HCT116 (cell line): Measurements from ENCODE around the gene SIPA1L3. TPM values are rescaled to one million over a fixed set of nuclear protein-coding genes. Genes with fewer than 3 reads are reported as not detected.

Source experiments
- ATAC-seq: fragments of 200-7000 bp; cut with Tn5 transposase; 2 replicates; pipeline ENCODE4 v1.9.1; 2020; ENCODE audit warnings: mild to moderate bottlenecking, moderate library complexity
- BruUV-seq: library from RNA; stranded (reverse); fragments of 400-500 nt; replicated peaks from 2 replicates; lab custom pipeline; 2021; lab: Mats Ljungman, UMichigan
- CTCF ChIA-PET: fragments of 300-600 bp; sonication (Branson Sonifier 250); formaldehyde crosslinking; loops from one replicate; lab custom pipeline; 2021; ENCODE audit warnings: antibody characterized with exemption; lab: Charles Lee
- POLR2A ChIA-PET: fragments of 300-600, 350-600 bp; sonication (Branson Sonifier 250); formaldehyde crosslinking; loops from one replicate; lab custom pipeline; 2021; ENCODE audit warnings: antibody characterized with exemption; lab: Charles Lee
- RAD21 ChIA-PET, 2 experiments: fragments of 300-600 bp; sonication (Branson Sonifier 250); formaldehyde crosslinking; loops; one replicate each; lab custom pipeline; 2023; ENCODE audit warnings: low total read pairs in 2 of 2; ENCODE audit not compliant: uncharacterized antibody in 2 of 2, unreplicated experiment in 2 of 2, low non-redundant PET in 1 of 2; lab: Charles Lee
- DNase-seq: peaks from one replicate; pipeline ENCODE4 v3.0.0-alpha.2; 2010; ENCODE audit warnings: low read depth, low spot score
- H2AFZ ChIP-seq: fragments of 200-600 bp; shearing (Covaris generic), sonication (generic); 2 replicates; pipeline ENCODE4 v1.6.1; 2017; ENCODE audit warnings: low read depth, mixed run types, mixed read lengths, antibody characterized with exemption, low read length; ENCODE audit not compliant: poor library complexity, severe bottlenecking
- H3K27ac ChIP-seq: 2 replicates; pipeline ENCODE4 v1.5.1; 2012; ENCODE audit warnings: low read depth, low read length
- H3K27me3 ChIP-seq: fragments of 200-600 bp; sonication (generic); 2 replicates; pipeline ENCODE4 v1.6.1; 2016; ENCODE audit warnings: mixed run types, low read length, mixed read lengths; ENCODE audit not compliant: insufficient read depth
- H3K36me3 ChIP-seq, 2 experiments: fragments of 200-500 bp in 1 of 2; fragments of 200-600 bp in 1 of 2; sonication (Bioruptor generic) in 1 of 2; sonication (generic) in 1 of 2; 2 replicates each; pipeline versions ENCODE4 v1.5.1 to v1.6.1; 2014 to 2016; ENCODE audit warnings: low read length in 2 of 2, inconsistent platforms in 1 of 2, mixed read lengths in 1 of 2, mixed run types in 1 of 2; ENCODE audit not compliant: insufficient read depth in 2 of 2, control insufficient read depth in 1 of 2
- H3K4me1 ChIP-seq, 2 experiments: fragments of 200-600 bp in 1 of 2; sonication (generic) in 1 of 2; 2 replicates each; pipeline versions ENCODE4 v1.5.1 to v1.6.1; 2012 to 2017; ENCODE audit warnings: low read length in 2 of 2, inconsistent platforms in 1 of 2, mild to moderate bottlenecking in 1 of 2, mixed read lengths in 1 of 2, mixed run types in 1 of 2, moderate library complexity in 1 of 2; ENCODE audit not compliant: insufficient read depth in 2 of 2, control insufficient read depth in 1 of 2
- H3K4me2 ChIP-seq: fragments of 200-600 bp; sonication (generic); 2 replicates; pipeline ENCODE4 v1.6.1; 2017; ENCODE audit warnings: mixed run types, low read length, mixed read lengths
- H3K4me3 ChIP-seq, 2 experiments: fragments of 200-600 bp in 1 of 2; sonication (generic) in 1 of 2; replicated peaks in 1 of 2; 2 replicates each; pipeline ENCODE4 v1.5.1; 2011 to 2016; ENCODE audit warnings: low read length in 2 of 2, control low read depth in 1 of 2, low read depth in 1 of 2, mild to moderate bottlenecking in 1 of 2, mixed read lengths in 1 of 2, mixed run types in 1 of 2
- H3K79me2 ChIP-seq: fragments of 200-600 bp; sonication (generic); 2 replicates; pipeline ENCODE4 v1.6.1; 2017; ENCODE audit warnings: mild to moderate bottlenecking, mixed run types, low read length, moderate library complexity, mixed read lengths; ENCODE audit not compliant: insufficient read depth
- H3K9ac ChIP-seq: fragments of 200-600 bp; sonication (generic); 2 replicates; pipeline ENCODE4 v1.6.1; 2016; ENCODE audit warnings: low read length, mixed read lengths
- H3K9me2 ChIP-seq: fragments of 200-600 bp; sonication (generic), shearing (Covaris generic); 2 replicates; pipeline ENCODE4 v1.6.1; 2017; ENCODE audit warnings: mixed run types, mild to moderate bottlenecking, moderate library complexity; ENCODE audit not compliant: insufficient read depth
- H3K9me3 ChIP-seq, 2 experiments: fragments of 200-500 bp in 1 of 2; fragments of 200-600 bp in 1 of 2; sonication (Bioruptor generic) in 1 of 2; sonication (generic) in 1 of 2; 2 replicates each; pipeline ENCODE4 v1.6.1; 2014 to 2017; ENCODE audit warnings: low read length in 2 of 2, mixed read lengths in 2 of 2, inconsistent platforms in 1 of 2, low read depth in 1 of 2, mild to moderate bottlenecking in 1 of 2, mixed run types in 1 of 2, moderate library complexity in 1 of 2; ENCODE audit not compliant: control insufficient read depth in 1 of 2, insufficient read depth in 1 of 2
- H4K20me1 ChIP-seq: fragments of 200-600 bp; sonication (generic), shearing (Covaris generic); 2 replicates; pipeline ENCODE4 v1.6.1; 2017; ENCODE audit warnings: mixed run types, mild to moderate bottlenecking, moderate library complexity; ENCODE audit not compliant: insufficient read depth
- CBX3 ChIP-seq: IDR thresholded peaks from 2 replicates; pipeline ENCODE4 v1.6.1; 2012; ENCODE audit warnings: low read depth
- CEBPB ChIP-seq: IDR thresholded peaks from 2 replicates; pipeline ENCODE4 v1.6.1; 2012; ENCODE audit warnings: low read depth
- EGR1 ChIP-seq: IDR thresholded peaks from 2 replicates; pipeline ENCODE4 v1.6.1; 2012; ENCODE audit warnings: low read depth
- FOSL1 ChIP-seq: IDR thresholded peaks from 2 replicates; pipeline ENCODE4 v1.6.1; 2012; ENCODE audit warnings: low read depth
- POLR2A ChIP-seq: IDR thresholded peaks from 2 replicates; pipeline ENCODE4 v1.7.0; 2011; ENCODE audit warnings: borderline replicate concordance; ENCODE audit not compliant: insufficient read depth, insufficient read length; ENCODE audit errors: extremely low read depth
- POLR2AphosphoS5 ChIP-seq: IDR thresholded peaks from 2 replicates; pipeline ENCODE4 v1.6.1; 2011; ENCODE audit warnings: mild to moderate bottlenecking, low read depth, low read length, moderate library complexity
- RAD21 ChIP-seq: IDR thresholded peaks from 2 replicates; pipeline ENCODE4 v1.6.1; 2012; ENCODE audit warnings: low read depth, mild to moderate bottlenecking
- REST ChIP-seq: IDR thresholded peaks from 2 replicates; pipeline ENCODE4 v1.6.1; 2012; ENCODE audit warnings: low read depth
- SIN3A ChIP-seq: IDR thresholded peaks from 2 replicates; pipeline ENCODE4 v1.6.1; 2012; ENCODE audit warnings: low read depth
- SRF ChIP-seq: IDR thresholded peaks from 2 replicates; pipeline ENCODE4 v1.6.1; 2012; ENCODE audit warnings: low read depth
- YY1 ChIP-seq: IDR thresholded peaks from 2 replicates; pipeline ENCODE4 v1.6.1; 2011; ENCODE audit warnings: low read length, low read depth, moderate library complexity, mild to moderate bottlenecking; ENCODE audit not compliant: insufficient replicate concordance; ENCODE audit errors: extremely low read depth
- ZBTB33 ChIP-seq: IDR thresholded peaks from 2 replicates; pipeline ENCODE4 v1.6.1; 2011; ENCODE audit warnings: mild to moderate bottlenecking, low read length, moderate library complexity; ENCODE audit not compliant: insufficient replicate concordance; ENCODE audit errors: extremely low read depth
- ZFX ChIP-seq: fragments of 450-650 bp; IDR thresholded peaks from 2 replicates; pipeline ENCODE4 v1.6.1; 2017
- ZNF274 ChIP-seq: fragments of 200-500 bp; sonication (Bioruptor generic); IDR thresholded peaks from 2 replicates; pipeline ENCODE4 v1.6.1; 2014; ENCODE audit warnings: mild to moderate bottlenecking, low read depth, low read length, inconsistent platforms
- intact Hi-C: fragments of 100-400 bp; cut with micrococcal nuclease; formaldehyde crosslinking; loops from 2 replicates; pipeline ENCODE4 v1.10.0; 2022
- total RNA-seq: library from RNA; stranded (reverse); gene quantifications from one replicate; pipeline ENCODE4 v1.2.1, GENCODE V29; 2021; ENCODE audit not compliant: unreplicated experiment

SIPA1L3 gene
- total RNA-seq, 1 experiment from 2014 or later: 41.8 TPM

- H3K9me2 ChIP-seq: no peaks in the 10 kb centered on the region
- no peak for DNase-seq
- H3K4me1 ChIP-seq: no peaks in the 10 kb centered on the region
- ChIA-PET POLR2A (no interaction called here), RAD21 (no interaction called here), CTCF (no interaction called here)
- H3K9me3 ChIP-seq: no peaks in the 10 kb centered on the region
- no peak overlapping the region for H2AFZ ChIP-seq
- BruUV-seq: no TSS peak
- no peaks in the 10 kb centered on the region for H3K27me3 ChIP-seq
- no peak for ATAC-seq
- H3K36me3 ChIP-seq: no peaks in the 10 kb centered on the region; a peak in 1 of 4 replicates
- no peaks in the 10 kb centered on the region for H4K20me1 ChIP-seq
- no peak overlapping the region for H3K27ac ChIP-seq
- no peak overlapping the region for H3K4me2 ChIP-seq
- no peak overlapping the region for H3K9ac ChIP-seq
- intact Hi-C loops: no loop called here
- no peaks in the 10 kb centered on the region for H3K79me2 ChIP-seq
- no peak for TF ChIP-seq REST
- TF ChIP-seq SIN3A: no peak
- no peak for TF ChIP-seq ZBTB33
- no peak for TF ChIP-seq ZFX
- TF ChIP-seq ZNF274: no peak
- TF ChIP-seq CEBPB: no peak
- no peak for TF ChIP-seq POLR2A
- TF ChIP-seq FOSL1: no peak
- no peak for TF ChIP-seq CBX3
- no peak for TF ChIP-seq YY1
- TF ChIP-seq SRF: no peak
- no peak for TF ChIP-seq RAD21
- no peak for TF ChIP-seq EGR1
- no peak for TF ChIP-seq POLR2AphosphoS5
- no peak overlapping the region for H3K4me3 ChIP-seq
Observed at GRCh38 chr19:38180071-38180470, 273.1 kb downstream of the SIPA1L3 start.
